Measurements from ENCODE around the gene CC2D2B.
A peak's percentile ranks its signal among the peaks of the same experiment; 100 is the strongest.
"Not testable (repeated sequence)": the region's sequence is repeated elsewhere in the genome, so short reads cannot be mapped to it uniquely, and the experiment has no call there.

Gene CC2D2B

GRCh38 chr10:95909561-95909960 is 1.8 kb downstream of the CC2D2B start:
- FAIRE-seq: no peak

GRCh38 chr10:95916039-95916438 is 8.3 kb downstream of the CC2D2B start:
- FAIRE-seq: not testable (repeated sequence)

GRCh38 chr10:95920798-95921426 is 13.1 kb downstream of the CC2D2B start:
- no peak for FAIRE-seq

GRCh38 chr10:95925033-95925432 is 17.3 kb downstream of the CC2D2B start:
- FAIRE-seq: no peak

- no peak for FAIRE-seq
Observed at GRCh38 chr10:95935429-95935828, 27.7 kb downstream of the CC2D2B start.

- no peak for FAIRE-seq
Observed at GRCh38 chr10:95941115-95941514, 33.3 kb downstream of the CC2D2B start.

- no peak for FAIRE-seq
Observed at GRCh38 chr10:95963202-95963990, 55.6 kb downstream of the CC2D2B start.

GRCh38 chr10:95963991-95964389 is 56.2 kb downstream of the CC2D2B start:
- FAIRE-seq: no peak

GRCh38 chr10:95964756-95965155 is 57.0 kb downstream of the CC2D2B start:
- no peak for FAIRE-seq

GRCh38 chr10:95976362-95977229 is 68.8 kb downstream of the CC2D2B start:
- FAIRE-seq: no peak

GRCh38 chr10:95982200-95982599 is 74.4 kb downstream of the CC2D2B start:
- no peak for FAIRE-seq

GRCh38 chr10:95987685-95988426 is 80.1 kb downstream of the CC2D2B start:
- no peak for FAIRE-seq

GRCh38 chr10:95988702-95989101 is 80.9 kb downstream of the CC2D2B start:
- FAIRE-seq: no peak

- not testable (repeated sequence) for FAIRE-seq
Observed at GRCh38 chr10:95994376-95994775, 86.6 kb downstream of the CC2D2B start.

- FAIRE-seq: no peak
Observed at GRCh38 chr10:95998255-95998784, 90.5 kb downstream of the CC2D2B start.

- FAIRE-seq: no peak
Observed at GRCh38 chr10:96013956-96014355, 106.2 kb downstream of the CC2D2B start.

- FAIRE-seq: no peak
Observed at GRCh38 chr10:96014473-96015102, 106.8 kb downstream of the CC2D2B start.

- peak; percentile 51 for FAIRE-seq
Observed at GRCh38 chr10:96017191-96017687, 109.5 kb downstream of the CC2D2B start.

GRCh38 chr10:96021332-96021731 is 113.6 kb downstream of the CC2D2B start:
- FAIRE-seq: no peak

GRCh38 chr10:96022739-96023138 is 115.0 kb downstream of the CC2D2B start:
- FAIRE-seq: no peak

GRCh38 chr10:96023168-96023567 is 115.4 kb downstream of the CC2D2B start:
- no peak for FAIRE-seq

GRCh38 chr10:96025566-96025965 is 117.8 kb downstream of the CC2D2B start:
- no peak for FAIRE-seq
